Large intestine (tissue), 3 donors: ENCODE measurements around the gene SPINK1. TPM values are rescaled to one million over a fixed set of nuclear protein-coding genes. Genes with fewer than 3 reads are reported as not detected.

Experiments used
- DNase-seq, 2 donors: peaks; one replicate each; pipeline versions ENCODE4 v3.0.0 to v3.0.0-alpha.2; 2013
- H3K27ac ChIP-seq: one replicate; pipeline ENCODE4 v1.5.1; 2013; ENCODE audit warnings: low read length
- H3K27me3 ChIP-seq: 2 replicates; pipeline ENCODE4 v1.6.1; 2013; ENCODE audit warnings: low read length; ENCODE audit not compliant: control insufficient read depth, insufficient read depth
- H3K36me3 ChIP-seq: 2 replicates; pipeline ENCODE4 v1.6.1; 2013; ENCODE audit warnings: low read length; ENCODE audit not compliant: control insufficient read depth, insufficient read depth
- H3K4me1 ChIP-seq: one replicate; pipeline ENCODE4 v1.6.1; 2013; ENCODE audit warnings: low read length; ENCODE audit not compliant: control insufficient read depth, insufficient read depth
- H3K4me3 ChIP-seq: one replicate; pipeline ENCODE4 v1.5.1; 2013; ENCODE audit warnings: low read length
- H3K9me3 ChIP-seq: one replicate; pipeline ENCODE4 v1.6.1; 2013; ENCODE audit warnings: mild to moderate bottlenecking, low read depth, low read length, moderate library complexity; ENCODE audit not compliant: control insufficient read depth
- WGBS: methylation state at CpG from one replicate; pipeline ENCODE4 v1.1.5; 2013; ENCODE audit warnings: low lambda C conversion rate; ENCODE audit not compliant: insufficient coverage; 5-methylcytosine and 5-hydroxymethylcytosine counted together
- polyA plus RNA-seq: library from polyadenylated mRNA; unstranded; fragments of 120-200 nt; gene quantifications from one replicate; pipeline ENCODE4 v1.2.1, GENCODE V29; 2013

The SPINK1 gene
- polyA plus RNA-seq, 1 donor, result 259 TPM

DNA sequence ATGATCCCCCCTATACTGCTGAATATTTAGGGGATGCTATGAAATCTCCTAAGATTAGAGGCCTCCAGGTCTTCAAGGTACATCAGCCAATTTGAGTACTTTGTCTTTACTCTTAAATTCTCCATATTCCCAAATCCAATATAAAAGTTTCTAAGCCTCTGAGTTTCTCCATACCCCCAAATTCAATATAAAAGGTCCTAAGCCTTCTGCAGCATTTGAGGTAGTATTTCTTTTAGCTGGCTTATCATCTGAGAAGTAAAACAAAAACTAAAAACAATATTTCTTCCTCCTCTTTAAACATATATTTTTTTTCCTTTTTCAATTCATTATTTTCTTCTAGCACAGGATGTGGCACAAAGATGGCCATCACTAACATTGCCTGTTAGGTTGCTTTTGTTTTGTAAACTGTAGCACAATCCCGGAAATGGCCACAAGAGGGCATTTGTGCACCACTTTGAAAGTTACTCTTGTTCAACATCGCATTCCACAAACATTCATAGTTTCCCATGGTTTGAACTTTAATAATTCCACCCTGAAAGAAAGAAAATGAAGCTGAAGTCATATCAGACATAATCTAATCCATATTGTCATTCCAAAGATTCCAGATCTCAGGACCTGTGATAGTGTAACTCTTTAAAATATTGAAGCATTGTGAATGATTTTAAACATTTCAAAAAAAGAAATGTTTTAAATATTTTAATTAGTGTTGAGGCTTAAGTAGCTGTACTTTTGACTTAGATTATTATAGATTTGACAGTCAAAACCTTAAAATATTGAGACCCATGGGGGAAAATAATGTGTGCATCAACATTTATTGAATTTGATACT, 26.0 kb upstream of the SPINK1 start:
- no peaks in the 10 kb centered on the region for H3K9me3 ChIP-seq
- H3K27me3 ChIP-seq, result no peaks in the 10 kb centered on the region

DNA sequence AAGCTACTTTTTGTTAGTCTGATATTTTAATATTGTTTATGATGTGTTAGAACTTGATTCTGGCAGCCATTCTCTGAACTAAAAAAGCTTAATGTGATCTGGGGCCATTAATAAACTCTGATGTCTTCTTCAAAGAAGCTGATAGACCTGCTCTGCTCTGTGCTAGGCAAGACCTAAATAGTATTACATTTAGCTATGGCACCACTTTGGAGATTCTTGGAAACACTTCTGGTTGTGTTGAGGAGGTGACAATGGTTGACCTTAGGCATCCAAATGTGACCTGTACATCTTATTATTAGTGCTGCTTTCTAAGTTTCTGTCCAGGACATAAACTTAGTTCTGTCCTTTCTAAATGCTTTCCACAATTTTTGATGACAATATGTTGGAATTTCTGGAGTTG, 25.3 kb upstream of the SPINK1 start:
- Histone ChIP-seq H3K27me3 (no peaks in the 10 kb centered on the region), H3K36me3 (no peaks in the 10 kb centered on the region), H3K27ac (no peak overlapping the region), H3K9me3 (no peaks in the 10 kb centered on the region), H3K4me3 (no peak overlapping the region), H3K4me1 (no peaks in the 10 kb centered on the region)
- no peak for DNase-seq

More for the DNA sequence above, 26.0 kb upstream of the SPINK1 start:
- no CpG with 5 or more reads among the region's 2 CpGs for WGBS
- Histone ChIP-seq H3K27ac (no peak overlapping the region), H3K36me3 (no peaks in the 10 kb centered on the region), H3K4me1 (no peaks in the 10 kb centered on the region), H3K4me3 (no peak overlapping the region)
- DNase-seq, result peak; percentile 32 to 52

DNA sequence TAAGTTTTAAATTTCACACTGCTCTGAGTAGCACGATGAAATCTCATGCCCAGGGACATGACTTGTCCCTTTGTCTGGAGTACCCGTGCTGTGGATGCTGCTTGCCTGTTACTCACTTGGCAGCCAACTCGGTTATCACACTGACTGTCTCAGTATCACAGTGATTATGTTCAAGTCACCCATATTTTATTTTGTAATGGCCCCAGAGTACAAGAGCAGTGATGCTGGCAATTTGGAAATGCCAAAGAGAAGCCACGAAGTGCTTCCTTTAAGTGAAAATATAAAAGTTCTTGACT, 24.3 kb upstream of the SPINK1 start:
- WGBS, result 100% methylated on average over 1 of the region's 4 CpGs
- Histone ChIP-seq H3K4me3 (no peak overlapping the region), H3K9me3 (no peaks in the 10 kb centered on the region), H3K27me3 (no peaks in the 10 kb centered on the region), H3K4me1 (no peaks in the 10 kb centered on the region), H3K36me3 (no peaks in the 10 kb centered on the region), H3K27ac (no peak overlapping the region)
- no peak for DNase-seq

DNA sequence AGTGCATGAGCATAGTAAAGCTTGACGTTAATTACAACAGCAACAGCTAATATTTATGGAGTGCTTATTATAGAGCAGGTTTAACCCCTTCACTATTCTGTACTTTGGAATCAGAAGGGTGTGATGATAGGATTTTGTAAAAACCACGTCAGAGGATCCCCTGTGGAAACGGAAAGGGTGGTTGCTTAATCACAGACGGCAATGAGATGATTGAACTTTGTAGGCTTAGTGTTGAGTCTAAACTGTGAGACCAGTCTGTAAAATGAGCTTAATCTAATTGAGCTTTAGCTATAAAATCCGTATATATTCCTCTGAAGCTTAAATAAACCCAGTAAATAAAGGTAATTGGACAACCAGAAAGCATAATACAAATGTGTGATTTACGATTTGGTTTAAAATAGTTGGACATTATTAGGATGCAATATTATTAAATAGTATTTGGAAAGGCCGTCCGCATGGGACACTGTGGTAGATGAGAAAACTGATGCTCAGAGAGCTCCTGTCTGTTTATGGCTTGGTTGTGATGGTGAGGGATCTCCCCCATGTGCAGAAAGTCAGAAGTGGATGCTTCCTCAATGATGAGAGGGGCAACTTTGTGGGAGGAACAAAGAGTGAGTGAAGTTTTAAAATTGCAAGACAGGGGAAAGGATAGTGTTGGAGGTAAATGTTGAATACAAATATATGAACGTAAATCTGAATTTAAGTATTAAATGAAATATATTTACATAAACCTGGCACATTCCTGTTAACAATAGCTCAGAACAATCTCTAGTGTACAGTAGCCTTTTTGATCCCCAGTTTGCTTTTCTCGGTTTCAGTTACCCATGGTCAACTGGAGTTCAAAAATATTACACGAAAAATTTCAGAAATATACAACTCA, 23.7 kb upstream of the SPINK1 start:
- Histone ChIP-seq H3K27me3 (no peaks in the 10 kb centered on the region), H3K4me3 (no peak overlapping the region), H3K4me1 (no peaks in the 10 kb centered on the region), H3K36me3 (no peaks in the 10 kb centered on the region), H3K27ac (no peak overlapping the region), H3K9me3 (no peaks in the 10 kb centered on the region)
- DNase-seq, result no peak
- 80% methylated on average over 5 of the region's 11 CpGs for WGBS

DNA sequence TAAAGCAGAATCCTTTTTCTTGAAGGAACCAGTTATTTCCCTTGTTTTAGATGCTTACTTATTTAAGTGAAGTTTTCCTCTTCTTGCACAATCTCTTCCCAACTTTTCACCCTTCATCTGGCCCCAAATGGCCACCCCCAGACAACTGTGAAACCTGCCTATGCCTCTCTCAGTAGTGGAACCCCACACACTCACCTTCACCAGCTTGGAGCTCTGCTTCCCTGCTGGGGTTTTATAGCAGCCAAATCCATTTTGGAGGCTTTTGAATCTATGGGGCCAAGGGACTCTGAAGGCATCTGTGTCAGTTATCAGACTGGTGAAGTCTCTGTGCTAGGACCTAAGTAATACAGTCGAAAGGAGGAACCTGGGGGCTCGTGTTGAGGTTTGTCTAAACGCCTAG, 22.9 kb upstream of the SPINK1 start:
- no peak for DNase-seq
- H3K4me1 ChIP-seq, result no peaks in the 10 kb centered on the region

DNA sequence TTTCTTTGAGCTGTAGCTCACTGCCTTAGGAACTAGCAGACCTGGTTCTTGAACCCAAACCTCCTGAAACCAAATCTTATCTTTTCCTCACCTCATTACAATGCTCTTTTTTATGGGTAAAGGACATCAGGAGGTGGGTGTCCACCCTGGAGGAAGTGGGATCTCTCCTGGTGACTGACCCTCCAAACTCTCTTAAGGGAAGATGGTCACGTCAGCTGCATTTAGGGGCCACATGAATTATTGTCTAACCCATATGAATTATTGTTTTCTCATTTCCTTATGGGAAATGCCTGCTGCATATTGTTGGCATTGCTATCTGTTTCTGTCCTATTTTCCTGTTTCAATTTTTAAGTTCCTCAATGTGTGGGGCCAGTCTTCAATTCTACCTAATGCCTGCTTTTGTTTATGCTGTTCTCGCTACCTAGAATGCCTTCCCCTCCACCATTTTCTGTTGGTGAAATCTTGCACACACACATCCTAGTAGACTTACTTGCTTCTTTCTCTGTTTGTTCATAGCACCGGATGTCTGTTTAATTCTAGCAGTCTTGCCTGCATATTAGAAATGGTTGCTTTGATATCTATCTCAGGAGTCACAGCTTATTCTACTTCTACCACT, 22.0 kb upstream of the SPINK1 start:
- no CpG with 5 or more reads among the region's 3 CpGs for WGBS

More for the DNA sequence above, 22.9 kb upstream of the SPINK1 start:
- no peaks in the 10 kb centered on the region for H3K9me3 ChIP-seq
- no peaks in the 10 kb centered on the region for H3K36me3 ChIP-seq
- WGBS, result 100% methylated on average over 2 of the region's 3 CpGs
- H3K4me3 ChIP-seq, result no peak overlapping the region
- no peak overlapping the region for H3K27ac ChIP-seq
- H3K27me3 ChIP-seq, result no peaks in the 10 kb centered on the region

DNA sequence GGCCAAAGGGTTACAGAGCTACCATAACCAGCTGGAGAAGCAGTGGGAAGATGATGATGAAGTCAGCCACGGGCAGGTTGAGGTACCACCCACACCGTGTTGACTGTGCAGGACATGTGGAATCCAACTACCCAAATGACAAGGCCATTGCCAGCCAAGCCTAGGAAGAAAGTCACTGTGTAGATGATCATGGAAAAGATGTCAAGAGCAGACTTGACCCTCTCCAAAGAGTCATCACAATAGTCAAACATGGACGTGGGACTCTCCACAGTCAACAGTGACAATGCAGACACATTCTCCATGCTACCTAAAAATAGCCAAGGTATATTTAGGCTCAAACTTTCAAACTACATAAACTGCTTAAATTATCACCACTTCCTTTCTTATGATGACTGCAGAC, 20.9 kb upstream of the SPINK1 start:
- H3K4me1 ChIP-seq, result no peaks in the 10 kb centered on the region
- H3K9me3 ChIP-seq, result no peaks in the 10 kb centered on the region
- no peak overlapping the region for H3K27ac ChIP-seq
- no peaks in the 10 kb centered on the region for H3K36me3 ChIP-seq
- no peaks in the 10 kb centered on the region for H3K27me3 ChIP-seq
- H3K4me3 ChIP-seq, result no peak overlapping the region
- no CpG with 5 or more reads among the region's 3 CpGs for WGBS
- no peak for DNase-seq

More for the DNA sequence above, 22.0 kb upstream of the SPINK1 start:
- DNase-seq, result no peak
- no peak overlapping the region for H3K27ac ChIP-seq
- H3K27me3 ChIP-seq, result no peaks in the 10 kb centered on the region
- H3K4me1 ChIP-seq, result no peaks in the 10 kb centered on the region
- no peaks in the 10 kb centered on the region for H3K9me3 ChIP-seq
- H3K36me3 ChIP-seq, result no peaks in the 10 kb centered on the region
- no peak overlapping the region for H3K4me3 ChIP-seq

DNA sequence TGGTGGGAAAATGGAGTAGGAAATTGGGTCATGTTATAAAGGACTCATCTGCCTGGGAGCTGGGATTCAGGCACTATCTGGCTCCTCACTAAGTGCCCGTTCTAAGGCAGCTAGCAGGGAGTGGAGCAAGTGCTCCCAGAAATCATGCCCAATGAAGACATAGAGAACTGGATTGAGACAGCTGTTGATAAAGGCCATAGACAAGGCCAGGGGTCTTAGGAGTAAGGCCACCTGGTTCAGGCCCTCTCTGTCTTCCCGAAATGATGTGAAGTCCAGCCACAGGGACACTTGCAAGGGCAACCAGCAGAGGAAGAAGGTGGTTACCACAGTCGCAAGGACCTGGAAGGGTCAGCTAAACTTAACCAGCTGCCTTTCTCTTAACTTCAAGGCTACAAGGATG, 20.1 kb upstream of the SPINK1 start:
- H3K27me3 ChIP-seq, result no peaks in the 10 kb centered on the region
- no peak overlapping the region for H3K4me3 ChIP-seq
- no peak overlapping the region for H3K27ac ChIP-seq
- no peaks in the 10 kb centered on the region for H3K9me3 ChIP-seq
- no peaks in the 10 kb centered on the region for H3K36me3 ChIP-seq
- WGBS, result no CpG with 5 or more reads among the region's 3 CpGs
- H3K4me1 ChIP-seq, result no peaks in the 10 kb centered on the region
- DNase-seq, result no peak

DNA sequence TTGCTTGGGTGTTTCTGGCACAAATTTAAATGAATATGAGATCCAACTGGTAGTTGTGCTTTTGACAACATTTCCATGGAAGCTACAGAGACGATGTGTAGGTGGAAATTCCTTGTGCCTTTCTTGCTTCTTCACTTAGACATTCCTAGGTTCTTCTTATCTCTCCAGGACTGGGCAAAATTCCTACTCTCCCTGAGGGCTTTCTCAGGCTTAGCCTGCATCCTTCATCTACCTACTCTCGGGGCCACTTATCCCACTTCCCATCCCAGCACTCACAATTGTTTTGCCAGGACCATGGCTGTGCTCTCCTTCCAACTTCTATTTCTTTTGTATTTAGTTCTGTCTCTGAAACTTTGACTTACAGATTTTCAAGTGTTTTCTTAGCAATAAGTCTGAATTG, 17.8 kb upstream of the SPINK1 start:
- Histone ChIP-seq H3K4me1 (no peaks in the 10 kb centered on the region), H3K36me3 (no peaks in the 10 kb centered on the region), H3K27ac (no peak overlapping the region), H3K4me3 (no peak overlapping the region), H3K27me3 (no peaks in the 10 kb centered on the region), H3K9me3 (no peaks in the 10 kb centered on the region)
- WGBS, result 78% methylated on average over 1 of the region's 2 CpGs
- DNase-seq, result no peak

DNA sequence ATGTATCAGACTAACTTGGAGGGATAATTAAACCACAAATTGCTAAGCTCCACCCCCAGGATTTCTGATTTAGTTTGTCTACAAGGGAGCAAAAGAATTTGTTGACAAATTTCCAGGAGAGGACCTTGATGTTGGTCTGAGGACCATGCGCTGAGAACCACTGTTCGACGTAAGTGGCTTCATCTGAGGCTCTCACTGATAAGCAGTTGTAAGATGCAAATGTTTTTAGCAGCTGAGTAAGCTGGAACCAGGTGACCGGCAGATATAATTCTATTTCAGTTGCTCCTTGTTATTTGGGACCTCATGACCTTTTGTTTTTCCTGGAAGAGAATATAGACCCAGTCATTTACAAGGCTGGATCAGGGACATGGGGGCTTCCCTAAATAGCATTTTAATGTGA, 14.1 kb upstream of the SPINK1 start:
- H3K4me3 ChIP-seq, result no peak overlapping the region
- no peaks in the 10 kb centered on the region for H3K27me3 ChIP-seq
- H3K36me3 ChIP-seq, result no peaks in the 10 kb centered on the region
- no peaks in the 10 kb centered on the region for H3K9me3 ChIP-seq
- DNase-seq, result no peak
- no peak overlapping the region for H3K27ac ChIP-seq
- H3K4me1 ChIP-seq, result no peaks in the 10 kb centered on the region
- no CpG with 5 or more reads among the region's 4 CpGs for WGBS
